NCI-H2227 (cell line): Measurements from ENCODE around the gene PPP3CA.

Experiments used
- DNase-seq: peaks from one replicate; lab custom pipeline; 2025; ENCODE audit not compliant: unreplicated experiment; lab: John Stamatoyannopoulos, UW

PPP3CA gene

DNA sequence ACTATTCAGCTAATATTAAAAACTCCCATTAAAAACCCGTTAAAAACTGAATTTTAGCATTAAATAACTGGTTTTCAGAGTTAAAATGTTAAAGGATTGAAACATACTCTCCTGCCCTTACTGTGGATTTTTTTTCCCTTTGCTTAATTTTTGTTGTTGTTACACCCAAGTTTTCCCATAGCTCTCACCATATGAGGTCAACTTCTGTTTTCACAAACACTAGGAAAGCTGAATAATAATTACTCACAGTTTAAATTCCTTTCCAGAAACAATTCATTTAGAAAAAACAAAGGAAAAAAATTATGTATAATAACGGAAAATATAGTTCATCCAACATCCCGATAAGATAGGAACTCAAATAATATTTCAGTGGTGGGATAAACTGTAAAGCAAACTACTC lies 129.0 kb downstream of the PPP3CA start:
- no peak for DNase-seq

DNA sequence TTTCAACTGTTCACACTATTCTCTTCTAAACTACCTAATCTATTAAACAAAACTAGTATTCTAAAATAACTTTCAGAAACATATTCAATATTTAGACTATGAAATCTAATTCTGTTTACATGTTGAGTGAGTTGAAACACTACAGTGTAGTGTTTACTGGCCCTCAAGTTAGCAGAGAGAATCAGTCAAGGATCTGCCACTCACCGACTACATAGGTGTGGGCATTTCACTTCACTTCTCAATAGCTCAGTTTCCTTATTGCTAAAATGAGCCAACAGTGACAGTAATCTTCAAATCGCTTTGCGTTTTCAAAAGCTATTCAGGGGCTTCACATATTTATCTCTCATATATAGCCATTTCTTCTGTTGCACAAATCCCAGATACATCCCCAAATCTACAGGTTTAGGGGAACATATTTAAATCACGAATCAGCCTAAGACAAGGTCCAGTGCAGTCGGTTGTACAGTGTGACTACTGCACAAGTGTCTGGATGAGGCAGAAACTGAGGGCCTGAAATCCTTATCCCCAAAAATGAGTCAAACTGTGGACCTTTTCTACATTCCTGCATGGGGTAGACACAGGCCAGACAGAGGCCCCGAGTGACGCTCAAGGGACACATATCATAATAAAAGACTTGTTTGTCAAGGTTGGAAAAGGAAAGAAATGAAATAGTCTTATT lies 129.8 kb downstream of the PPP3CA start:
- no peak for DNase-seq

DNA sequence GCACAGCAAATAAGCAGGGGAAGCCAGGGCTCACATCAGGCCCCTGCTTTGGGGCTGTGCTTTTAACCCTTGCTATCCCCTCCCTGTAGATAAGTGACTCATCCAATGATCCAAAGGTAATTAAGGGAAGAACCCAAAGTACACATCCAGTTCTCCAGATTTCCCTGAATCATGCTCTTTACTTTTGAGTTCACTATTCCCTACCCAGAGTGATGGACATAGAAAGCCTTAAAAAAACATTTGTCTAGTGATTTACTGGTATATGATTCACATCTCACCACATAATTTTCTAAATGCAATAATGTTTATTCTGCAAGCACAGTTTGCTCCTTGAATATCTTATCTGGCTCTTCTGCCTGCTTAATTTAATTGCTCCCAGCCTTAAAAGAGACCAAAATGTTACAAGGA lies 136.2 kb downstream of the PPP3CA start:
- no peak for DNase-seq

DNA sequence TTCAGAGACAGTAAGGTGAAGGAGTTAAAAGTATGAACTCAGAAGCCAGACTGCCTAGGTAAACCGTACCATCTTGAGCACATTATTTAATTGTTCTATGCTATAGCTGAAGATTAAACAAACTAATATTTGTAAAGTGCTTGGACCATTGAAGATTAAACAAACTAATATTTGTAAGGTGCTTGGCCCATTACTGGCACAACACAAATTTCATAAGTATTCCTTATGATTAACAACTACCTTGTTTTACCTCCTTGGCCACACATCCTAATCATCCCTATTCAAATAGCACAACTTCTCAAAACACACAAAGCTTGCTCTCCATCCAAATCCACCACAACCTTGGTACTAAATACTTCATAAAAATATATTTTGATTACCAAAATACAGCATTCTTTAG lies 137.0 kb downstream of the PPP3CA start:
- DNase-seq, result no peak

DNA sequence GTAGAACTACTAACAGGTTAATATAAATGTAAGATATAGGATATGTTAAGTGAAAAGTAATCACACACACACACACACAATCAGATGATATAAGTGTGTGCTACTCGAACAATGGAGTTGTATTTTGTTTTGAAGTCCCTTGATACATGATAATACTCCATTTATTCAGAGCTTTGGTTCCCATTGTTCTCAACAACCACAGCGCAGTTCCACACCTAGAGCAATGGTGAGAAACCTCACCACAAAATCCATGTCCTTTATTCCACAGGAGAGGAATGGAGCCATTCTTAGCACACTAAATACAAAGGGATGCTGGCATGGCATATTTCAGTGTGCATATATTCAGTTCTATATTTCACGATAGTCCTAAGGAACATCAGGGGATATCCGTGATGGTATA lies 139.2 kb downstream of the PPP3CA start:
- DNase-seq, result no peak

DNA sequence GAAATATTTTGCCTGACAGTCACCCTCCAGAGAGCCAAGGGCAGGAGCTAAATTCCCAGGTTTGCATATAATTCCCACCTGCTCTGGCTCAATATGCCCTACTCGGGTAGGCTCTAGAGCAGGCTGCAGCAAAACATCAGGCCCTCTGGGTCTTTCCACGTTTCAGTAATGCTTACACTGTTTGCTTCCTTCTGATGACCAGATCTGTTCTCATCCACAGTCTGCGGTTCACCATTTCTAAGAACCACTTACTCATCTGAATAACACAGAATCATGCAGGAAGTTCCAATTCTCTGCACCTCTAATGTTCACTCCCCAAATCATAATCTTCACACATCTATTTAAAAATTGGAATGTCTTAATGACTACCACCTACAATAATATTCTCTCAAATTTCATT lies 141.4 kb downstream of the PPP3CA start:
- DNase-seq, result no peak

DNA sequence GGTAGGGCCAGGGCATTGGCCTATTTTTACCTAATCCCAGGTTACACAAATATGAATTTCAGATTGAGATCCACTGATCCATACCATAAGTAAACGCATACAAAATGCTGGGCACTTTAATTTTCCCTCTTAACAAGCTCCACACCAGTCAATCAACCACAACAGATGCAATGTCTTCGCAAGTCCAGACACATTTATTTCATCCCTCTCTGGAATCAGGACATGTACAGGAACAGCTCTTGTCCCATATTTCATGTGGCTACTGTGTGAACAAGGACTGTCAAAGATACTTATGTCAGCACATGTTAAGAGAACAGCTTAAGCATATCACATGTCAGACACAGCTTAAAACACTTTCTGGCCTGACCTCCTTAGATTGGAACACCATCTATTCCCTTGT lies 145.9 kb downstream of the PPP3CA start:
- no peak for DNase-seq

DNA sequence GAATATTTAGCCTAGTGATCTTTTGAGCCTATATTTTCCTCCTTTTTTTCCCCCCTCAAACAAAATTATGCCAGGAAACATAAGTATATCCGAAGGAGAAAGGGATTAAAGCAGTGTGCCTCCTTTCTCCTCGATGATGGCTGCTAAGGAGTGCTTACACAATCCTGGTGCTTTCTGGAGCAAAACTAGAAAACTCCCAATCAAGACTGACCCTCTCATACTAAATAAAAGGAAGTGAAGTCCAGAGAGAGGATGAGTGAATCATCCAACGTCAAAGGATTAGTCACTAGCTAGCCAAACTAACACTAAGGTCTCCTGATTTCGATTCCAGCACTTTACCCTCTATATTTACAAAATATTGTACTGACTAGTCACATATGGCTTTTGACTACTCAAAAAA lies 146.8 kb downstream of the PPP3CA start:
- no peak for DNase-seq

DNA sequence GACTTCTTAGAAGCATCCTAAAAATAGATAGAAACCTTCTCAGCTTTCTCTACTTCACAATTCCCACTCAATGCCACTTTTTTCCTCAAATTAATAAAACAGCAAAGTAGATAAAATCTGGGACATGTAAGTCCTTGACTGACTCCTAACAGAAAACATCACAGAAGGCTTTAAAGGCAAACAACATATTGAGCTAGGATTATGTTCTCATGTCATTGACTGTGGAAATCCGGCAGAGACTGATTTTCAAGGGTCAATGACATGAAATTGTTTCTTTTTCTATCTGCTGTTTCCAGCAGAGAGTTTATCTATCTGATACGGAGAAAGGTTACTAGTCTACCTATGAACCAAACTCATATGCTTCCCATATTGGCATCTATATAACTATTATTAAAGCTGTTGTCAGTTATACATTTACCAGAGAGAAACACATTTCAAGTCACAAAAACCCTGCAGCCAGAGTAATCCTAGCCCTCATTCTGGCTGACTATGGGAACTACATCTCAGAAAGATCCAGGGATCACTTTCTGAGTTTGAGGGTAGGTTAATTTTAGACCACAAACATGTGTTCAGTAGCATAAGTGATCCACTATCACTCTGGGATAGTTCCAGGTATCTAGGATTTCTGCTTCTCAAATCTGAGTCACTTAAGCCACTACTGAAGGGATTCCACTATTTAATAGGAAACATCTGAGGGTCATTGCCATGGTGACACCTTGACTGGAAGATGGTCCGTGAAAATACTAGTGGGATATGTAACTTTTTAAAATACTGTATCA lies 147.6 kb downstream of the PPP3CA start:
- no peak for DNase-seq

DNA sequence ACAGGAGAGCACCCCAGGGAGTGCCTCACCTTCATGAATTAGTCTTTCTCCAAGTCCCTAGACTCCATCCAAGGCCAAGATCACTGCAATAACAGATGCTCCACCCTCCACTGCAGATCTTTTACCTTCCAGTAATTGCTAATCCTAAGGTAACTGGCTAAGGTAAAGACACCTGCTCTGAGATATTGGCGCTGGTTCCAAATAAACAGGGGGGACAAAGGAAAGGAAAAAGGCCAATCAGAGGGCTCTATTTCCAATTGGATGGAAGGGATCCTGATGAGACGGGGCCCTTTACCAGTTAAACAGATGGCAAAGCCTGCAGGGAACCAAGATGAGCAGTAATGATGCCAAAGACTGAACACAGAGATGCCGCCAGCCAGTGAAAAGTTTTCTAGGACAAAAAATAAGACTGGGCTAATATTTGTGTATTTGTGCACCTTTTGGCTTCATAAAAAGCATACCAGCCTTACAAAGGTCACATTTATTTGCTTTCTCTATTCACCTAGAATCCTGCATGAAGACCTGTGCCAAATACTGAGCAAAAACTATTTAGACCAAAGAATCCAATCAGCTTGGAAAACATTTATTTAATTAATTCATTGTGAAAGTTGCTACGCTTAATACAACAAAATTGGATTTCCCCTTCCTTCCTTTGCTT lies 148.5 kb downstream of the PPP3CA start:
- no peak for DNase-seq

DNA sequence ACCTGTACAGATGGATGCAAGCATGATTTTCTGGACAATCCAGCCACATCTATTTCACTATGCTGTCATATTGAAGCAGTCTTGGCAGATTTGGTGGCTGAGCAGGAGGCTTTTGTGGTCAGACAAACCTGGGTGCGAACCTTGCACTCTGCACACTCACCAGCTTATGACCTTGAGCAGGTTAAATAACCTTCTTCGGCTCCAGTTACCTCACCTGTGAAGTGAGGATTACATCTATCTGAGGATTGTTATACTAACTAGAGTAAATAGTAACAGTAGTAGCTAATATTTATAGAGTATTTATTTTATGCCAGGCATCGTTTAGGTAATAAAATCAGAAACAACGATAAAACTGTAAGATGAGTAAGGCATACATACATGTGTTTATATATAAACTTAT lies 150.0 kb downstream of the PPP3CA start:
- DNase-seq, result no peak

DNA sequence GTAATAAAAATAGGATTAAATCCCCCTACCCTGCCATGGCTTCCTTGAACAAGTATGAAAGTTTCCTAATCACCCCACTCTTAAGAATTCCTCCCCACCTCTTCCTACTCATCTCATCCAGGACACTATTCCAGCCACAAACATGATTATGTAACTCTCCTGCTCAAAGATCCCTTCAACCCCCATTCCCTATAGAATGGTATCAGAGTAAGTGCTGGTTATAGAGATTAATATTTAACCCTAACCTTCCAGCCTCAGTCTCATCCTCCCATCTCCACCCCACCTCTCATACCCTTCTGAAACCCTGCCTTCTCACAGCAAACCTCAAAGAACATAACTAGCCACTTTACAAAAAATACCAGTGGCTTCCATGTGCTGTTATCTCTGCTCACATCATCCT lies 155.1 kb downstream of the PPP3CA start:
- no peak for DNase-seq

DNA sequence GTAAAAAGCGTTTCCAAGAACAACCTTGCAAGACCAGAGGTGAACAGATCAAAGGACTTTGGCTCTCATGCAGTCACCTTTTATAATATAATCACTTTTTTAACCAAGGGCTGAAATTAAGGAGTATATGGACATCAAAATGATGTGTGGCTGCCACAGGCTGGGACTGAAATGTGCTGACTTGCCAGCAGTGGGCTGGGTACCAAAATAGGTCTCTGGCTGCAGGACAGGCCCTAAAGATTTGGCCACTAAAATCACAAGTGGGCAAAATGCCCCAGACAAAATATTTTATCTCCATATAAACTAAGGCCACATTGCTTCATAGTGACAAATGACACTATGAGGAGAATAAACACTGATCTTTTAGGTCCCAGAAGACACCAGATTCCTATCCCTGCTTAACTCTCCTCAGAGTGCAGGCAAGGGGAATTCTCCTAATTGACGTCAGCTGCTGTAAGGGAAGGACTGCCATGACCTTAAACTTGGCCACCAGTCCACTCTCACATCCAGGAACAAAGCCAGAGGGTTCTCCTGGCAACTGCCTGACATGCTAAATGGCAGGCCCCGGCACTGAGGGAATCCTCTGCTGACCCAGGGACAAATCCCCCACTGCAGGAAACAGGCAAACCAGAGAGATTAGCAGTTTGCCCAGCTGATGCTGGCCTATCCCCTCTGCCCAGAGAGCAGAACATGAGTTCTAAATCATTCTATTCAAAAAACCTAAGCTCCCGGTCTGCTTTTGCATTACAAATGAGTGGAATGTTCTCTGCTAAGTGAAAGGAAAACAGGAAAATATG lies 155.8 kb downstream of the PPP3CA start:
- DNase-seq, result no peak

DNA sequence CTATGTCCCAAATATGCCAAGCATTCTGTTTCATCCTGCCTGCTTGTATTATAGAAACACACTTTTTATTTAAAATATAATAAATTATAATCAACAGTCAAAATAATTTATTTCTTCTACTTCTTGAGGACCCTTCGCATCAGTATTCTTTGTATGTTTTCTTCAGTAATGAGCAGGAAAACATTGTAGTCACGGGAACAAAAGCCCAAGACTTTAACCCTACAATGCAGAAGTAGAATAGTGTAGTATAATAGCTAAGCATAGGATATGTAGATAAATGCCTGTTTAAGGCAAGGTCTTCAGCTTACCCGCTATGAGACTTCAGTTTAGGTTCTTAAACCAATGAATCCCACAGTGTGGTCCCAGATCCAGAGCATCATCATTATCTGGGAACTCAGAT lies 156.6 kb downstream of the PPP3CA start:
- DNase-seq, result no peak

DNA sequence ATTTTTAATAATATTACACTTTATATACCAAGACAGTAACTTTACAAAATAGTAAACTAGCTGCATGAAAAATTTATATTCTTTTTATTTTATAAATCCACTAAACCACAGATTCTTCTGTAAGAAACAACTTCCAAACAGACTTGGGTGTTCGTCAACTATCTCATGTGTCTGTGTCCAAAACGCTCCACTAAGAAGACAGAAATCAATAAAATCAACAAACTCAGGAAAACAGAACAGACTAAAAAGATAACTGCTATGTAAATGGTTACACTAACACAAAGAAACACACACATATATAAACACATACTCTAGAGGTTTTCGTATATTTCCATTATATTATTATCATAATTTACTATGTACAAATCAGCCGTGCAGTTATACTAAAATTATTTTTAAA lies 158.4 kb downstream of the PPP3CA start:
- no peak for DNase-seq

DNA sequence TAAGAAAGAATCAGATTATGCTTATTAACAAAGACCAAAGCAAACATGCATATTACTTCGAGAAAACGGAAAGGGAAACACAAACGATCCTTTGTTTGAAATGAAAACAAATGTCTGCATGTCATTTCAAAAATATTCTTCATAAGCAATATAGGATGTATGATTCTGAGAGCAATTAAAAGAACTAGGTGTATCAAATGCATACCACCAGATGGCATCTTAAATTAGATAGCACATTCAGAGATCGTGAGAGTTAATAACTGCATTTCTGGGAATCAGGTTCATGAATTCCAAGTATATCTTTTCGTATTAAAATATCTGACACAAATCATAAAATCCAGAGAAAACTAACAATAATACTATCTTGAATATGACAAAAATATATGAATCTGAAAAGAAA lies 159.5 kb downstream of the PPP3CA start:
- DNase-seq, result no peak

DNA sequence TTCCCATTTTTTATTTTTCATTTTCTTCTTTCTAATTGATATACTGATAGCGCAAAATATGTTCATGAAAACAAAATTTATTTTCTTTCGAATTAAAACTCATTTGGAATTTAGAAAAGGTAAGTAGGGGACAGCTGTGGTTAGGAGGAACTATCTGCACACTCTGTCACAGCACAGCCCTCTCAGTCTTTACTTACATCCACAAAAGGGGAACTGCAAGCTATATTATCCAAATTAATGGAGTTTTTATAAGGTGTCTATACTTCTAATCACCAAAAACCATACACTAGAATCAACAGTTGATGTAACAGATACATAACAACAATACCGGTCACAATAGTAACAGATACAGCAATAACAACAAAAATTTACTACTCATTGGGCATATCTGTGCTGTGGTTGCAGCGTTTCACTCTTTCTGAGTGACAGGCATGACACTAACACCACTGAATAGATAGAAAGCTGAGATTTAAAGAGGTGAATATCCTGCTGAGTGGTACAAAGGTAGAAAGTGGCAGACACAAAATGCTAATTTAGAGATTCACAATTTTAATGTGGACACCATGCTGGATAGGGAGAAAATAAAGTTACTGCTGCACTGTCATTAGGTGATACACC lies 160.7 kb downstream of the PPP3CA start:
- no peak for DNase-seq

DNA sequence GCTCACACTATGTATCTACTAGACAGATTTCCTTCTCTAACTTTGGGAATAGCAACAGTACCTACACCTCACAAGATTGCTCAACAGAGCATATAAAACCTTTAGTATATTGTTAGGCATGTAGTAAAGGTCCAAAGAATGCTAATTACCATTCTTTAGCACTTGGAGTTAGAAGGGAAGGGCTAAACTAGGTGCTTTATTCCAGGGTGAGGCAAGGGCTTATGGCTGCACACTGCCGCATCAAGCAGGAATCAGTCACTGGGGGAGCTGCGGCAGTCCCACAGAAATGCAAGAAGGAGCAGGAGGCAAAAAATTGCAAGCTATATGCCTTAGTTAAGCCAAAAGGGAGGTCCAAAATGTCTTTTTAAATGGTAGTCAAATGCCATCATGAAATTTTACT lies 162.7 kb downstream of the PPP3CA start:
- no peak for DNase-seq

DNA sequence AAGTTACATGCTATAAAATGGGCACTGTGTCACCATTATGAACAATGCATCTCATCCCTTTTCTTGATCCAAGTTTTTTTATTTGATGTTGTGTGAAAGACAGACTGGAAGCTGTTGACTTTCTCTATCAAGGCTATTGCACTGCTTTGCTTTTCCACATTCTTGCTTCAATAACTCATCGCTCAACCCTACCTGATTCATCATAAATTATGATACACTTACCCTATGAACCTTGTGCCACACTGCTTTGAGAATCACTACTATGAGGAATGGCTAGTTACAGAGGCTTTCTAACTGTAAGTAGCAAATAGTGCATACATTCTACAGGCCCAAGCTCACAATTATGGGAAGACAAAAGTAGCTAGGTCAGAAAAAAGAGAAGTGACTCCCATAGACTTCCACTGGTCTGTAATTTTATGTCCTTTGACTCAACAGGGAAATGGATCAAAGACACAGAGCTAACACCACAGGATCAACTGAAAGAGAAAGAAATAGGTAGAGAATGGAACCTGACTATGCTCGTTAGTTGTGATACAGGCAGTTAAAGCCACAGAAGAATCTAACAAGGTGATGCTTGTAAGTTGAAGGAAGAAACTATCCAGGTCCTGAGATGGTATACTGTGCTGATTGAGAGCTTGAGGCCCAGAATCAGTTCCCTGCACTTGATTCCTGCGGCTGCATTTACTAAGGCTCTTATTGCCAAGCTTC lies 163.5 kb downstream of the PPP3CA start:
- DNase-seq, result no peak

DNA sequence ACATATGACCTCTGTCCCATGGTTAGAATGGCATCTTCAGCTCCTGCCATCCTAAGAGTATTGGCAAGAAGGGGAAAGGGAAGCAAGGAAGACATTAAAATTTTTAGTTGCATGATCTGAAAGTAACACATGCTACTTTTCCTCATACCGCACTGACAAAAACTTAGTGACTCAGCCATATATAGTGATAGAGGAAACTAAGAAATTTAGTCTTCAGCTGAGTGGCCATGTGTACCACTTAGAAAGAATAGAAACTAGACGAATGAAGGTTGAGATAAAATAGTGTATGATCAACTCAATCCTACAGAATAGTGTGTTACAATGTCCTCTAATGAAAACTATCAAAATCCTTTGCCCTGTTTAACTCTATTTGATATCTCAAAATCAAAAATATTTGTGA lies 164.1 kb downstream of the PPP3CA start:
- no peak for DNase-seq
